T-cell (primary cell): ENCODE measurements around the gene LPO. TPM values are rescaled to one million over a fixed set of nuclear protein-coding genes. Genes with fewer than 3 reads are reported as not detected.

ENCODE experiments used
- ATAC-seq, 4 experiments: fragments of 200-7000 bp in 3 of 4; fragments of 150-1000 bp in 1 of 4; cut with Tn5 transposase; replicated peaks in 1 of 4; 1 replicate in 3 of 4; 2 replicates in 1 of 4; pipeline ENCODE4 v1.10.0; 2021; ENCODE audit warnings: moderate library complexity in 3 of 4, mild to moderate bottlenecking in 2 of 4, moderate number of reproducible peaks in 1 of 4
- CTCF ChIA-PET, 2 donors: fragments of 300-600 bp; sonication (Branson Sonifier 250); formaldehyde crosslinking; loops; one replicate each; lab custom pipeline; 2022; ENCODE audit warnings: antibody characterized with exemption in 2 of 2; lab: Charles Lee
- POLR2A ChIA-PET, 2 donors: fragments of 300-600 bp; sonication (Branson Sonifier 250); formaldehyde crosslinking; loops; one replicate each; lab custom pipeline; 2022; ENCODE audit warnings: antibody characterized with exemption in 2 of 2; lab: Charles Lee
- DNase-seq, 35 experiments: peaks; one replicate each; pipeline versions ENCODE4 v3.0.0 to v3.0.0-alpha.2; 2013 to 2023
- H3K27ac ChIP-seq: one replicate; pipeline ENCODE4 v1.5.1; 2013; ENCODE audit warnings: low read length
- H3K27me3 ChIP-seq, 2 experiments: replicated peaks in 1 of 2; 1 replicate in 1 of 2; 2 replicates in 1 of 2; pipeline versions ENCODE4 v1.6.1 to v1.7.0; 2013; ENCODE audit warnings: low read length in 1 of 2, mixed read lengths in 1 of 2; ENCODE audit not compliant: control insufficient read depth in 2 of 2, insufficient read depth in 2 of 2; ENCODE audit errors: extremely low read depth in 1 of 2
- H3K36me3 ChIP-seq, 2 donors: 1 replicate in 1 of 2; 2 replicates in 1 of 2; pipeline versions ENCODE4 v1.6.1 to v1.7.0; 2013; ENCODE audit warnings: low read length in 1 of 2; ENCODE audit not compliant: control insufficient read depth in 2 of 2, insufficient read depth in 1 of 2; ENCODE audit errors: extremely low read depth in 1 of 2
- H3K4me1 ChIP-seq, 2 experiments: 1 replicate in 1 of 2; 2 replicates in 1 of 2; pipeline versions ENCODE4 v1.6.1 to v1.7.0; 2013; ENCODE audit warnings: low read length in 2 of 2, mixed read lengths in 1 of 2; ENCODE audit not compliant: insufficient read depth in 2 of 2, control insufficient read depth in 1 of 2; ENCODE audit errors: extremely low read depth in 1 of 2
- H3K4me3 ChIP-seq, 2 donors: 1 replicate in 1 of 2; 2 replicates in 1 of 2; pipeline versions ENCODE4 v1.5.1 to v1.7.0; 2013; ENCODE audit warnings: mild to moderate bottlenecking in 2 of 2, low read length in 1 of 2, moderate library complexity in 1 of 2; ENCODE audit not compliant: control insufficient read depth in 1 of 2; ENCODE audit errors: extremely low read depth in 1 of 2
- H3K9me3 ChIP-seq: 2 replicates; pipeline ENCODE4 v1.7.0; 2013
- H3K27ac Mint-ChIP-seq, 2 donors: one replicate each; pipeline ENCODE4 v1.8.0; 2020 to 2021; ENCODE audit warnings: mild to moderate bottlenecking in 2 of 2, mixed read lengths in 2 of 2
- H3K27me3 Mint-ChIP-seq, 2 donors: one replicate each; pipeline ENCODE4 v1.8.0; 2021 to 2022; ENCODE audit warnings: mixed read lengths in 2 of 2
- H3K36me3 Mint-ChIP-seq: one replicate; pipeline ENCODE4 v1.8.0; 2021; ENCODE audit warnings: mixed read lengths
- H3K4me1 Mint-ChIP-seq, 3 donors: one replicate each; pipeline ENCODE4 v1.8.0; 2020 to 2022; ENCODE audit warnings: mixed read lengths in 3 of 3, mild to moderate bottlenecking in 1 of 3
- H3K4me3 Mint-ChIP-seq, 3 donors: one replicate each; pipeline ENCODE4 v1.8.0; 2020 to 2022; ENCODE audit warnings: mild to moderate bottlenecking in 3 of 3, mixed read lengths in 3 of 3, moderate library complexity in 3 of 3
- H3K9me3 Mint-ChIP-seq, 3 donors: one replicate each; pipeline ENCODE4 v1.8.0; 2020 to 2022; ENCODE audit warnings: mixed read lengths in 3 of 3
- WGBS: methylation state at CpG from one replicate; pipeline ENCODE4 v1.1.5; 2013; ENCODE audit warnings: missing lambda C conversion rate; ENCODE audit not compliant: insufficient coverage; 5-methylcytosine and 5-hydroxymethylcytosine counted together
- total RNA-seq, 35 experiments: library from RNA in 6 of 35; stranded (reverse) in 6 of 35; fragments of 120-200 nt in 1 of 35; gene quantifications; one replicate each; pipeline versions ENCODE4 v1.2.1 to v1.2.4 and lab custom pipeline; 2013 to 2026

LPO gene
- total RNA-seq, 5 donors from 2014 or later (not counting 1 experiment from before 2014, with no cell fraction given): not detected

GRCh38 chr17:58239987-58240386 lies 1.6 kb downstream of the LPO start:
- Histone ChIP-seq H3K4me1 (peaks cover 0 to 3% of the 10 kb centered on the region in 2 experiments), H3K9me3 (no peaks in the 10 kb centered on the region), H3K36me3 (no peaks in the 10 kb centered on the region), H3K4me3 (no peak overlapping the region), H3K27me3 (peaks cover 2 to 44% of the 10 kb centered on the region in 2 experiments), H3K27ac (no peak overlapping the region)
- DNase-seq: no peak
- WGBS: 62% methylated on average over 1 of the region's 1 CpG
- POLR2A ChIA-PET: no interaction called here
- no peak for ATAC-seq
- no peaks in the 10 kb centered on the region for H3K9me3 Mint-ChIP-seq
- peaks cover 36 to 68% of the 10 kb centered on the region in 2 donors for H3K27me3 Mint-ChIP-seq
- H3K27ac Mint-ChIP-seq: no peak overlapping the region
- H3K4me1 Mint-ChIP-seq: no peaks in the 10 kb centered on the region
- H3K4me3 Mint-ChIP-seq: no peak overlapping the region
- CTCF ChIA-PET: no interaction called here
- no peaks in the 10 kb centered on the region for H3K36me3 Mint-ChIP-seq

GRCh38 chr17:58242171-58242784 lies 3.9 kb downstream of the LPO start:
- peaks cover 29 to 57% of the 10 kb centered on the region in 2 donors for H3K27me3 Mint-ChIP-seq
- ChIA-PET CTCF (interaction anchor here (0.6 to 0.7 kb wide), 2 partner anchors 69 to 888 kb away, joined by 3 read pairs; no protein-coding TSS in a partner anchor), POLR2A (interaction anchor here in 1 of 2 donors (0.8 kb wide), 1 partner anchor 12 kb away, joined by 5 read pairs; no protein-coding TSS in a partner anchor)

GRCh38 chr17:58244963-58245362 lies 6.6 kb downstream of the LPO start:
- CTCF ChIA-PET: interaction anchor here in 1 of 2 donors (0.6 kb wide), 1 partner anchor 850 kb away, joined by 3 read pairs; no protein-coding TSS in a partner anchor
- H3K27me3 Mint-ChIP-seq: peaks cover 29 to 40% of the 10 kb centered on the region in 2 donors
- H3K4me1 ChIP-seq: peaks cover 0 to 20% of the 10 kb centered on the region in 2 experiments
- no peak overlapping the region for H3K4me3 Mint-ChIP-seq
- peaks cover 0 to 52% of the 10 kb centered on the region in 2 experiments for H3K27me3 ChIP-seq
- WGBS: 77% methylated on average over 3 of the region's 6 CpGs
- H3K9me3 Mint-ChIP-seq: no peaks in the 10 kb centered on the region
- H3K9me3 ChIP-seq: no peaks in the 10 kb centered on the region
- H3K27ac ChIP-seq: no peak overlapping the region
- peaks cover 11 to 16% (median 14%) of the 10 kb centered on the region in 3 donors for H3K4me1 Mint-ChIP-seq
- no peak overlapping the region for H3K4me3 ChIP-seq
- no peak overlapping the region for H3K27ac Mint-ChIP-seq
- ATAC-seq: no peak
- POLR2A ChIA-PET: no interaction called here
- no peaks in the 10 kb centered on the region for H3K36me3 ChIP-seq
- DNase-seq: no peak
- H3K36me3 Mint-ChIP-seq: no peaks in the 10 kb centered on the region

More at GRCh38 chr17:58242171-58242784, 3.9 kb downstream of the LPO start:
- Mint-ChIP-seq H3K27ac (no peak overlapping the region), H3K4me1 (no peaks in the 10 kb centered on the region), H3K36me3 (no peaks in the 10 kb centered on the region), H3K4me3 (no peak overlapping the region), H3K9me3 (no peaks in the 10 kb centered on the region)
- H3K9me3 ChIP-seq: no peaks in the 10 kb centered on the region
- WGBS: 20% methylated on average over 4 of the region's 4 CpGs
- no peak for DNase-seq
- no peak for ATAC-seq
- H3K27me3 ChIP-seq: peaks cover 2 to 47% of the 10 kb centered on the region in 2 experiments
- no peaks in the 10 kb centered on the region for H3K36me3 ChIP-seq
- H3K4me1 ChIP-seq: peaks cover 0 to 3% of the 10 kb centered on the region in 2 experiments
- H3K27ac ChIP-seq: no peak overlapping the region
- H3K4me3 ChIP-seq: no peak overlapping the region

GRCh38 chr17:58245428-58246103 lies 7.2 kb downstream of the LPO start:
- H3K27me3 Mint-ChIP-seq: peaks cover 27 to 36% of the 10 kb centered on the region in 2 donors
- 90% methylated on average over 6 of the region's 10 CpGs for WGBS
- Histone ChIP-seq H3K4me3 (no peak overlapping the region), H3K36me3 (no peaks in the 10 kb centered on the region), H3K27me3 (peaks cover 0 to 53% of the 10 kb centered on the region in 2 experiments), H3K4me1 (peaks cover 0 to 21% of the 10 kb centered on the region in 2 experiments), H3K27ac (no peak overlapping the region), H3K9me3 (no peaks in the 10 kb centered on the region)
- no peak for DNase-seq
- H3K4me1 Mint-ChIP-seq: peaks cover 11 to 21% (median 18%) of the 10 kb centered on the region in 3 donors
- no peaks in the 10 kb centered on the region for H3K9me3 Mint-ChIP-seq
- POLR2A ChIA-PET: no interaction called here
- no peaks in the 10 kb centered on the region for H3K36me3 Mint-ChIP-seq
- no peak overlapping the region for H3K27ac Mint-ChIP-seq
- no peak overlapping the region for H3K4me3 Mint-ChIP-seq
- CTCF ChIA-PET: no interaction called here
- no peak for ATAC-seq

- DNase-seq: no peak
- Histone ChIP-seq H3K27ac (no peak overlapping the region), H3K9me3 (no peaks in the 10 kb centered on the region), H3K4me1 (peaks cover 0 to 21% of the 10 kb centered on the region in 2 experiments), H3K36me3 (no peaks in the 10 kb centered on the region), H3K4me3 (no peak overlapping the region), H3K27me3 (peaks cover 0 to 49% of the 10 kb centered on the region in 2 experiments)
- Mint-ChIP-seq H3K27me3 (peaks cover 24 to 31% of the 10 kb centered on the region in 2 donors), H3K36me3 (no peaks in the 10 kb centered on the region), H3K27ac (no peak overlapping the region), H3K4me1 (peaks cover 11 to 21% (median 18%) of the 10 kb centered on the region in 3 donors), H3K4me3 (no peak overlapping the region), H3K9me3 (no peaks in the 10 kb centered on the region)
- ATAC-seq: no peak
- WGBS: 82% methylated on average over 9 of the region's 13 CpGs
- ChIA-PET CTCF (no interaction called here), POLR2A (no interaction called here)
Observed at GRCh38 chr17:58246104-58246740, 7.8 kb downstream of the LPO start.

- ChIA-PET POLR2A (no interaction called here), CTCF (no interaction called here)
- Histone ChIP-seq H3K27me3 (peaks cover 0 to 46% of the 10 kb centered on the region in 2 experiments), H3K4me3 (no peak overlapping the region), H3K4me1 (peaks cover 0 to 21% of the 10 kb centered on the region in 2 experiments), H3K36me3 (no peaks in the 10 kb centered on the region), H3K27ac (no peak overlapping the region), H3K9me3 (no peaks in the 10 kb centered on the region)
- Mint-ChIP-seq H3K9me3 (no peaks in the 10 kb centered on the region), H3K4me3 (no peak overlapping the region), H3K27me3 (peaks cover 20 to 27% of the 10 kb centered on the region in 2 donors), H3K27ac (no peak overlapping the region), H3K36me3 (no peaks in the 10 kb centered on the region), H3K4me1 (peaks cover 11 to 21% (median 18%) of the 10 kb centered on the region in 3 donors)
- no peak for DNase-seq
- no peak for ATAC-seq
- WGBS: no CpG with 5 or more reads among the region's 1 CpG
Observed at GRCh38 chr17:58246781-58247180, 8.4 kb downstream of the LPO start.
